Posterior vena cava (tissue), 2 donors: Measurements from ENCODE around the gene ISG20. TPM values are rescaled to one million over a fixed set of nuclear protein-coding genes. Genes with fewer than 3 reads are reported as not detected.
"Not testable (repeated sequence)": the region's sequence is repeated elsewhere in the genome, so short reads cannot be mapped to it uniquely, and the experiment has no call there.

Experiments
- DNase-seq: peaks from one replicate; pipeline ENCODE4 v3.0.0-alpha.2; 2020; ENCODE audit warnings: low spot score
- intact Hi-C, 2 donors: fragments of 100-400 bp; cut with DNase I; formaldehyde crosslinking; loops; one replicate each; pipeline versions ENCODE4 v1.14.1 to v1.14.2; 2022 to 2023
- total RNA-seq, 2 donors: library from RNA; stranded (reverse); fragmentation: NEBNext Ultra II Directional; extraction: Animal tissue kit (Norgen Biotek cat#: 25700); gene quantifications; one replicate each; pipeline ENCODE4 v1.2.1, GENCODE V29; 2021
- donor health status: DM: yes; HTN: yes; CAD: no.
- donor health status: DM: yes; HTN: yes; CAD: no.

ISG20 gene
- total RNA-seq, 2 donors from 2014 or later, result 6.9 to 7.4 TPM

- intact Hi-C loops, result no loop called here
- DNase-seq, result peak; percentile 55
Observed at GRCh38 chr15:88631464-88632028, 7.3 kb upstream of the ISG20 start.

GRCh38 chr15:88632797-88633196 is 6.0 kb upstream of the ISG20 start:
- intact Hi-C loops, DNase-seq: not testable (repeated sequence)

GRCh38 chr15:88634449-88634848 is 4.4 kb upstream of the ISG20 start:
- no peak for DNase-seq
- intact Hi-C loops, result no loop called here

DNA sequence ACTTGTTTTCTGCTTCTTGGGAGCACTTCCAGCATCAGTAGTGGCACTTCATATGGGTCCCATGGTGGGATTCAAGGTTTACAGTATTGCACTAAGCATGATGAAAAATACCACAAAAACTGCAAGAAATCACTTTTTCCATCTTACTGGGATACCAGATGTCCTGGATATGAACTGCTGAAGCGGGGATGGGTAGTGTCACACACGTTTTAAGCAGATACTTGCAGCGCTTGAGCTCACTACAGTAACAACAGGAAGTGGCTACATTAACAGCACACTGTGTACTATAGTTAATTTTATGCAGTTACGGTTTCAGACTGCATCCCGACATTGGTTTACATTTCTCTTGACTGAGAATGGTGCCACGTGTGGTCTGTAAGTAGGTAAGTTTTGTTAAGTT is 3.5 kb upstream of the ISG20 start:
- intact Hi-C loops, result no loop called here
- DNase-seq, result no peak

- intact Hi-C loops, result no loop called here
- no peak for DNase-seq
Observed at GRCh38 chr15:88636050-88636449, 2.8 kb upstream of the ISG20 start.

GRCh38 chr15:88636654-88637053 is 2.2 kb upstream of the ISG20 start:
- no peak for DNase-seq
- intact Hi-C loops, result no loop called here

DNA sequence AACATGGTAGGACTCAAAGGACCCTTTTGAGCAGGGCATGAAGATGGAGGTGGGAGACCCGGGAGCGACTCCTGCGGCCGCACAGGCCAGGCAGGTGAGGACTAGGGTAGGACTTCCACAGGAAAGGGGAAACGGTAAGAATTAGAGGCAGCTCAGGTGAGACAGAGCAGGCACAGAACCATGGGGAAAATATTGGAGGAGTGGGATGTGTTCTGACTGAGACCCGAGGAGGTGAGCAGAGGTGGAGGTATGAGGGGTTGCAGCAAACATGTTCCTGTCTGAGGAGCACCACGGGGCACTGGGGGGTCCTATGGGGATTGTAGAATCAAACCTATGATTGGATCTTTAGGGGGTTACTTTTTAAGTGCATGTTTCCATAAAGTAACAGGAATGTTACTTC is 1.4 kb upstream of the ISG20 start:
- intact Hi-C loops, result no loop called here
- no peak for DNase-seq

DNA sequence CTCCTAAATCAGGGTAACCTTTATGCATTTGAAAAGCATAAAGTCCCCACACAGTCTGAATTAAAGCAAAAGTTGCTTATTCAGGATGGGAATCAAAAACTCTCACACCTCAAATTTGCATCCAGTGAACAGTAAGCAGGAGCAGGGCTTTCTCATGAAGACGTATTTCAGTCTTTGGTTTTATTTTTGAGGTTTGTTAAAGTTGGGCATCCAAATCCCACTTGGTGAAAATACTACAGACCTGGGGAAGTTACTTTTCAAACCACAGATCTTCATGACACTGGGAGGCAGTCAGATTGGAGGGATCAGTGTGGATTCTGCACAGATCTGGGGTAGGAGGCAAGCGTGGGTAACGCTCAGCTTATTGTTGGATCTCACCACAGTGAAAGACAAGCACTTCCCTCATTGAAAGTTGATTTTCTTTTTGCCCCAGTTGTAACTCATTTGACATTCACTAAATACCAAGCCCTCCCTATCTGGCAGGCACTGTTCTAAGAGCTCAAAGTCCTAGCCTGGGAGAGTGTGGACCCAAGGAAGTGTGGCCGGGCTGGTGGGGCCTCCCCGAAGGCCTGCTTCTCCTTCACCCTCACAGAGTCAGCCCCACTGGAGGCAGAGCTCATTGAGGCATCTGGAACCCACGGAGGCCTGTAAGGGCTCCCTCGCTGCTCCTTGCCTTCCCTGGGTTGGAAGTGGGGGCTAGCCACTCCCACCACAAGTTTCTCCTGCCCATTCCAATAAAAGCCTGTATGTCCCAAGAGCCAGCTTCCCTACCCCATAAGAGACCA is 783 bp upstream of the ISG20 start:
- intact Hi-C loops, result no loop called here

DNA sequence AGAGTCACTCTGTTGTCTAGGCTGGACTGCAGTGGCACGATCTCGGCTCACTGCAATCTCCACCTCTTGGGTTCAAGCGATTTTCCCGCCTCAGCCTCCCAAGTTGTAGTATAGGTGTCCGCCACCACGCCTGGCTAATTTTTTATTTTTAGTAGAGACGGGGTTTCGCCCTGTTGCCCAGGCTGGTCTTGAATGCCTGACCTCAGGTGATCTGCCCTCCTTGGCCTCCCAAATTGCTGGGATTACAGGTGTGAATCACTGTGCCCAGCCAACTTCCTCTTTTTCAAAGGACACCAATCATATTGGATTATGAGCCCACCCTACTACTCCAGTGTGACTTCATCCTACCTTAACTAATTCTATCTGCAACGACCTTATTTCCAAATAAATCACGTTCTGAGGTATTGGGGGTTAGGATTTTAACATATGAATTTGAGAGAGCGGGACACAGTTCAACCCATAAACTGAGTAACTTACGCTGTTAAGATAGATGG is 3.2 kb downstream of the ISG20 start:
- DNase-seq, result peak; percentile 56
- intact Hi-C loops, result no loop called here

More for the DNA sequence above, 783 bp upstream of the ISG20 start:
- DNase-seq, result peak; percentile 77

- intact Hi-C loops, result not testable (repeated sequence)
- peak; percentile 52 for DNase-seq
Observed at GRCh38 chr15:88642514-88642913, 3.7 kb downstream of the ISG20 start.

GRCh38 chr15:88644741-88645140 is 5.9 kb downstream of the ISG20 start:
- peak; percentile 71 for DNase-seq
- intact Hi-C loops, result no loop called here

DNA sequence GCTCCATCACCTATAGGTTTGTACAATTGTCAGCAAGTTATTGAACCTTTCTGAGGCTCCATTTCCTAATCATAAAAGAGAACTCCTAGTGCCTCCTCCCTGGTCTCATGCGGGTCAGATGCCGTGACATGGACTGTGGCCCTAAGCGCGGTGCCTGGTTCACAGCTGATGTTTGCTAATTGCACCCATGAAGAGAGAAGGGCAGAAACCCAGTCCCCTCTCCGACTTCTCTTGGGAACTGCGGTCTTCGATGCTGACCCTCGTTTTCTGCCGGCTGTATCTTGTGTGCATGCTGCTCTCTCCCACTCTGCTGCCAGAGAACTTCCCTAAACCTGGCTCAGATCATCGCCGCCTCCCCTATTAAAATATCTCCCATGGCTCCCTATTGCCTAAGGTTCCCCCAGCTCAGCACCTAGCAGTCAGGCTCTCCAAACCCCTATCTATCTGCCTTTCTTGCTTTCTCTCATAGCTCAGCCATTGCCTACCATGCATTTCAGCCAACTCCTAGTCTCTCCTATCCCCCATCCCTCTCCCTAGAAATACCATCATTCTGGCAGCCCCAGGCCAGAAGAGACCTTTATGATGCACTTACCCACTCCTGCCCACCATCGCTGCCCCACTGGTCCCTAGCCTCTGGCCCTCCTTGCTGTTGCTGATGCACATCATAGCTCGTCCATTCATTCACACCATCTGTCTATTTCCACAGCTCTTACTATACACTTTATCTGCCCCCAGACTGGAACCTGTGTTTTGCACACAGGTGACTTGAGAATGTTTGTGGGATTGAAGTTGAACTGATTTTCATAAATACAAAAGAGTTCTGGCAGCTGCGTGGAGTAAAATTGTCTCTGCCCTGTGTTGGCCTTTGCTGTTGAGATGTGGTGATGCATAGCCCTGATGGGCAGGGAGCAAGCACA is 6.6 kb downstream of the ISG20 start:
- DNase-seq, result peak; percentile 73
- intact Hi-C loops, result no loop called here

- intact Hi-C loops, result no loop called here
- no peak for DNase-seq
Observed at GRCh38 chr15:88646088-88646405, 7.2 kb downstream of the ISG20 start.

- intact Hi-C loops, result no loop called here
- DNase-seq, result peak; percentile 45
Observed at GRCh38 chr15:88646951-88647350, 8.1 kb downstream of the ISG20 start.

DNA sequence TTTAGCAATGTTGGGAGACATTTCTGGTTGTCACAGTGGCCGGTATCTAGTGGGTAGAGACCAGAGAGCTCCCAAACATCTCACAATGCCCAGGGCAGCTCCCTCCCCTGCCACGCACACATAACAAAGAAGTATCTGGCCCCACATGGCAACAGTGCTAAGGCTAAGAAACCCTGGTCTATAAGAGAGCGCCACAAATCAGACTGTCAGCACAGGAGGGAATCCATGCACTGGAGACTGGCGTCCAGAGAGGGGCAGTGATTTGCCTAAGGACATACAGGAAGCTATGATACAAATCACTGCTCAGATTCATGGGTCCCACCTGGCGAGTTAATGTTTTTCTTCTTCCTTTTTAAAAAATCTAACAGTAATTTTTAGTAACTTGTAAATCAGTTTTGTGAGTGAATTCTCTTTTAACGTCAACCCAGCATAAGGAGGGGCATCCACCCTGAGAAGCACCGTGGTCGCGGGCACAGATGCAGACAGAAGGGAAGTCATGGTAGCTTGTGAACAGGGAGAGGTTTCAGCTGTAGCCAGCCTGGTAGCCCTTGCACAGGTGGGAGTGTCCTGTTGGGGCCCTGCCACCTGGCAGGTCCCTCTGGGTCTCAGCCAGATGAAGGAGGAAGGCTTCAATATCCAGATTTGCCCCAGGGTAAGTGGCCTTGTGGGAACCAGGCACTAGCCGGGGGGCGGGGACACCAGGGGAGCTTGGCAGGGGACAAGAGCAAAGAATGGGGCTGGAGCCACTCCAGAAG is 8.7 kb downstream of the ISG20 start:
- peak; percentile 74 for DNase-seq
- intact Hi-C loops, result no loop called here

DNA sequence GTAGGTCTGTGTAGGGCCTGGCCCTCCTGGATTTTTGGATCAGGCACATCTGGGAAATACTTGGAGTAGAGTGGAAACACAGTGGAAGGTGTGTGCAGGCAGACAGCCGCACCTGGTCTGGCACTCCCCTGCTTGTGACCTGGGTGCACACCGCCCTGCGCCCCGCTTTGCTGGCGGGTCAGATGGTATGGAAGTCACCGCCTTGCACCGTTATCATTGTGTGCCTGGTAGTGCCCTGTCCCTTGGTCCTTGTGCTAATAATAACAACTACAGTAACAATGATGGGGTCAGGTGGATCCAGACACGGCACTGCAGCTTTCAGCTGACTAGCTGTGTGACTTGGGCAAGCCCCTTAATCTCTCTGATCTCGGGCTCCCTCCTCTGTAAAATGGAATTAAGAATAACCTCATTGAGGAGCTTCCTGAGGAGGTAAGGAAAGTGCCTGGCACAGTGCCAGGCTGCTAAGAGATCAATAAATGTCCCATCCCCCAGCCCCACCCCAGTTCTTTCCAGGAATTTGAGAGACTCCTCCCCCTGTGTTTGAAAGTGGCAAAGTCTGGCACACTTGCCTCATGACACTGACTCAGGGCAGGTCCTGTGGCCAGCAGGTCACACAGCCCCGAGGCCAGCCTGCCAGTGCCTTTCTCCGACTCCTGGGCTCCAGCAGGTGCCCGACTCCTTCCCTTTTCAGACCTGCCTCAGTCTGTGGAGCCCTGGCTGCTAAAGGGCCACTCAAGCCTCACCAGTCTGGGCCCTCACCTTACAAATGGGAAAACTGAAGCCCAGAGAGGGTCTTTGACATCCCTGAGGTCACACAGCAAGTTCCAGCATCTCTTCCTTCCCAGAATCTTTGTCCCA is 9.8 kb downstream of the ISG20 start:
- DNase-seq, result peak; percentile 57
- intact Hi-C loops, result no loop called here

GRCh38 chr15:88649286-88649733 is 10.5 kb downstream of the ISG20 start:
- DNase-seq, result peak; percentile 79
- intact Hi-C loops, result no loop called here

DNA sequence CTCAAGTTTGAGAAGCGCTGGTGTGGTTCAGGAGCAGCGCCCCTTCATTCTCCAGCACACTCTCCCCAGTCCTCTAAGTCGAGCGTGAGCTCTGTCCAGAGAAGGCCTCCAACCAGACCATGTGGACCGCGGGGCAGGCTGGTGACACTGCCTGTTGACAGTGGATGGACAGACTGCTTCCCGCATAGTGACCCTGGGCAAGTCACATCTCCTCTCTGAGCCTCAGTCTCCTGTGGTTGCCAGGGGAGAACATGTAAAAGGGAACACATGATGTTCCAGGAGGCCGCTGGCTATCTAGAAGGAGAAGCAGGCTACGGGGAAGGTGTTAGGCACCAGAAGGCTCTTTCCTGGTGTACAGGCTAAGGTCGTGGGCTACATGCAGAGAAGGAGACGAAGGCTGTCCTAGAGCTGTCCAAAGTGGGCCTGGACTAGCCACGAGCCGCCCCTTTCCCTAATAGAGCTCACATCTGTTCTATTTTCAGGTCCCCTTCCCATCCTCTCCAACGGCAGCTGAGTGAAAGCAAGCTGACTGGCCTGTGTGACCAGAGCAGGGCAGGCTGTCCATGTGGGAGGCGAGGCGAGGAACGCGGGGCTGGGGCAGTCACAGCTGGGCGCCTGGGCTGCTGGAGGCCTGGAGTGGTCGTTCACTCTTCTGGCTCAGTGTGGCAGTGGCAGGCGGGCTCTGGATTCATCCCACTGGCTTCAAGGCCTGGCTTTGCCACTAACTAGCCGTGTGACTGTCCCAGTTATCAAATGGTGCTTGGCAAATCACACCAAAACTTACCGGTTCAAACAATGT is 11.1 kb downstream of the ISG20 start:
- intact Hi-C loops, result no loop called here
- DNase-seq, result peak; percentile 74
